WTC11 (cell line): ENCODE measurements around the gene GTPBP1.

Experiments used
- CTCF ChIP-seq: fragments of 200-600 bp; IDR thresholded peaks from 2 replicates; pipeline ENCODE4 v1.8.0; 2022; ENCODE audit warnings: antibody characterized with exemption
- SOX15 ChIP-seq: fragments of 250-450 bp; sonication (Bioruptor Pico); IDR thresholded peaks from 2 replicates; pipeline ENCODE4 v1.9.0; 2021; ENCODE audit warnings: mild to moderate bottlenecking

GRCh38 chr22:38675833-38676232 is 29.9 kb upstream of the GTPBP1 start:
- TF ChIP-seq CTCF: no peak
- no peak for TF ChIP-seq SOX15 (CRISPR knock-in tag)
